ENCODE data around the gene CMTM5. TPM values are rescaled to one million over a fixed set of nuclear protein-coding genes. Genes with fewer than 3 reads are reported as not detected.
"Not testable (repeated sequence)": the region's sequence is repeated elsewhere in the genome, so short reads cannot be mapped to it uniquely, and the experiment has no call there.

Gene CMTM5
- total RNA-seq, 1 experiment from 2014 or later: 0.24 TPM

GRCh38 chr14:23415821-23416778 lies 39.3 kb downstream of the CMTM5 start:
- no peak overlapping the region for H3K27ac Mint-ChIP-seq

DNA sequence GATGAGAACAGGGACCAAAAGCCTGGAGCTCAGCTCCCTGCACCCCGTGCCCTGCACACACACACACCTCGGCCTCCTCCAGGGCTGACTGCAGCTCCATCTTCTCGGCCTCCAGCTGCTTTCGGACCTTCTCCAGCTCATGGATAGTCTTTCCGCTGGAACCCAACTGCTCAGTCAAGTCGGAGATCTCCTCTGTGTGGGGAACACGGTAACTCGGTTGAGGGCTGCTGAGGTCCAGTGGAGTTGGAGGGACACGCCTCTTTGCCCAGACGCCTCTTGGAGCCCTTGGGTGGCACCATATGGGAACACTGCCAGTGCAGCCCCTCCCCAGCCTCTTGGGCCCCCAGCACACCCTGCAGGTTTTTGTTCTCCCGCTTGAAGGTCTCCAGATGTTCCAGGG lies 40.0 kb downstream of the CMTM5 start:
- POLR2A ChIA-PET: no interaction called here
- H3K27me3 Mint-ChIP-seq (ENCODE audit: low read depth): peaks cover 17% of the 10 kb centered on the region

More at GRCh38 chr14:23415821-23416778, 39.3 kb downstream of the CMTM5 start:
- Mint-ChIP-seq H3K4me1 (no peaks in the 10 kb centered on the region), H3K4me3 (no peak overlapping the region), H3K27me3 (ENCODE audit: low read depth) (peaks cover 17% of the 10 kb centered on the region), H3K9me3 (no peaks in the 10 kb centered on the region), H3K36me3 (no peaks in the 10 kb centered on the region)
- ATAC-seq (no peak), DNase-seq (ENCODE audit: low spot score) (no peak)
- ChIA-PET POLR2A (no interaction called here), CTCF (interaction anchor here (1.2 to 3.2 kb wide), 2 partner anchors 36 to 41 kb away, joined by 3 to 9 read pairs; no protein-coding TSS in a partner anchor)
- TF ChIP-seq KAT7 (CRISPR knock-in tag; IDR thresholded peaks at IDR 0.05; ENCODE audit: borderline replicate concordance): no peak
- TF ChIP-seq ELF4 (CRISPR knock-in tag; IDR thresholded peaks at IDR 0.05; ENCODE audit: low read depth): no peak
- no peak for TF ChIP-seq GTF2I (CRISPR knock-in tag; conservative IDR thresholded peaks at IDR 0.05)
- no peak for TF ChIP-seq CDX4 (CRISPR knock-in tag; IDR thresholded peaks at IDR 0.05; ENCODE audit: borderline replicate concordance)
- no peak for TF ChIP-seq OVOL2 (CRISPR knock-in tag; IDR thresholded peaks at IDR 0.05; ENCODE audit: borderline replicate concordance)
- TF ChIP-seq, protein P1, sequence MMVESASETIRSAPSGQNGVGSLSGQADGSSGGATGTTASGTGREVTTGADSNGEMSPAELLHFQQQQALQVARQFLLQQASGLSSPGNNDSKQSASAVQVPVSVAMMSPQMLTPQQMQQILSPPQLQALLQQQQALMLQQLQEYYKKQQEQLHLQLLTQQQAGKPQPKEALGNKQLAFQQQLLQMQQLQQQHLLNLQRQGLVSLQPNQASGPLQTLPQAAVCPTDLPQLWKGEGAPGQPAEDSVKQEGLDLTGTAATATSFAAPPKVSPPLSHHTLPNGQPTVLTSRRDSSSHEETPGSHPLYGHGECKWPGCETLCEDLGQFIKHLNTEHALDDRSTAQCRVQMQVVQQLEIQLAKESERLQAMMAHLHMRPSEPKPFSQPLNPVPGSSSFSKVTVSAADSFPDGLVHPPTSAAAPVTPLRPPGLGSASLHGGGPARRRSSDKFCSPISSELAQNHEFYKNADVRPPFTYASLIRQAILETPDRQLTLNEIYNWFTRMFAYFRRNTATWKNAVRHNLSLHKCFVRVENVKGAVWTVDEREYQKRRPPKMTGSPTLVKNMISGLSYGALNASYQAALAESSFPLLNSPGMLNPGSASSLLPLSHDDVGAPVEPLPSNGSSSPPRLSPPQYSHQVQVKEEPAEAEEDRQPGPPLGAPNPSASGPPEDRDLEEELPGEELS (CRISPR knock-in tag; IDR thresholded peaks at IDR 0.05): no peak
- no peak for TF ChIP-seq EMX1 (CRISPR knock-in tag; IDR thresholded peaks at IDR 0.05)

GRCh38 chr14:23417269-23417668 lies 40.4 kb downstream of the CMTM5 start:
- H3K4me1 Mint-ChIP-seq; DNase-seq (ENCODE audit: low spot score); H3K27ac Mint-ChIP-seq; ATAC-seq; H3K9me3 Mint-ChIP-seq; H3K36me3 Mint-ChIP-seq; H3K4me3 Mint-ChIP-seq; POLR2A ChIA-PET: not testable (repeated sequence)
- CTCF ChIA-PET: interaction anchor here (0.9 to 3.2 kb wide), 2 partner anchors 37 to 123 kb away, joined by 3 to 9 read pairs; no protein-coding TSS in a partner anchor
- peaks cover 17% of the 10 kb centered on the region for H3K27me3 Mint-ChIP-seq (ENCODE audit: low read depth)

More for the DNA sequence above, 40.0 kb downstream of the CMTM5 start:
- Mint-ChIP-seq H3K27ac (no peak overlapping the region), H3K9me3 (no peaks in the 10 kb centered on the region), H3K4me1 (no peaks in the 10 kb centered on the region), H3K4me3 (no peak overlapping the region), H3K36me3 (no peaks in the 10 kb centered on the region)
- TF ChIP-seq, protein P2, sequence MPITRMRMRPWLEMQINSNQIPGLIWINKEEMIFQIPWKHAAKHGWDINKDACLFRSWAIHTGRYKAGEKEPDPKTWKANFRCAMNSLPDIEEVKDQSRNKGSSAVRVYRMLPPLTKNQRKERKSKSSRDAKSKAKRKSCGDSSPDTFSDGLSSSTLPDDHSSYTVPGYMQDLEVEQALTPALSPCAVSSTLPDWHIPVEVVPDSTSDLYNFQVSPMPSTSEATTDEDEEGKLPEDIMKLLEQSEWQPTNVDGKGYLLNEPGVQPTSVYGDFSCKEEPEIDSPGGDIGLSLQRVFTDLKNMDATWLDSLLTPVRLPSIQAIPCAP (CRISPR knock-in tag; IDR thresholded peaks at IDR 0.05): no peak
- TF ChIP-seq JUN (CRISPR knock-in tag; IDR thresholded peaks at IDR 0.05): no peak
- no peak for ATAC-seq
- CTCF ChIA-PET: interaction anchor here (3.2 kb wide), 1 partner anchor 37 kb away, joined by 9 read pairs; no protein-coding TSS in a partner anchor
- no peak for DNase-seq (ENCODE audit: low spot score)

GRCh38 chr14:23418021-23418420 lies 41.2 kb downstream of the CMTM5 start:
- Mint-ChIP-seq H3K4me3 (no peak overlapping the region), H3K4me1 (no peaks in the 10 kb centered on the region), H3K27me3 (ENCODE audit: low read depth) (peaks cover 17% of the 10 kb centered on the region)

DNA sequence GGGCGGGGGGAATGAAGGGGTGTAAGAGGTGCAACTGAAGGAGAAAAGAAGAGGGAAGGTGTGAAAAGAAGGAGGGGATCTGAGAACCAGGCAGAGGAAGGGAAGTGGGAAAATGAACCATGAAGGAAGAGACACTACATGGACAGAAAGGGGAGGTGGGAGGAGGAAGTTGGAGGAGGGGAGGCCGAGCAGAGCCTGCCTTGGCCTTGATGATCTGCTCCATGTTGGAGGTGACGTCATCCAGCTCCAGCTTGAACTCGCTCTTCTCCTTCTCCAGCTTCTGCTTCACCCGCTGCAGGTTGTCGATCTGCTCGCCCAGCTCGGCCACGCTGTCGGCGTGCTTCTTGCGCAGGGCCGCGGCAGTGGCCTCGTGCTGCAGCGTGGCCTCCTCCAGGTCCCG lies 42.8 kb downstream of the CMTM5 start:
- H3K4me3 Mint-ChIP-seq; H3K27ac Mint-ChIP-seq; H3K9me3 Mint-ChIP-seq; DNase-seq (ENCODE audit: low spot score); ATAC-seq; POLR2A ChIA-PET; H3K36me3 Mint-ChIP-seq; H3K4me1 Mint-ChIP-seq: not testable (repeated sequence)
- peaks cover 27% of the 10 kb centered on the region for H3K27me3 Mint-ChIP-seq (ENCODE audit: low read depth)
- CTCF ChIA-PET: interaction anchor here (2.6 kb wide), 1 partner anchor 40 kb away, joined by 10 read pairs; no protein-coding TSS in a partner anchor

More at GRCh38 chr14:23418021-23418420, 41.2 kb downstream of the CMTM5 start:
- POLR2A ChIA-PET: no interaction called here
- H3K27ac Mint-ChIP-seq: no peak overlapping the region
- no peak for DNase-seq (ENCODE audit: low spot score)
- CTCF ChIA-PET: interaction anchor here (0.6 to 3.2 kb wide), 4 partner anchors 16 to 123 kb away, joined by 3 to 9 read pairs (median 4); no protein-coding TSS in a partner anchor
- no peaks in the 10 kb centered on the region for H3K9me3 Mint-ChIP-seq
- H3K36me3 Mint-ChIP-seq: no peaks in the 10 kb centered on the region
- no peak for ATAC-seq
- TF ChIP-seq TP53 (CRISPR knock-in tag; IDR thresholded peaks at IDR 0.05) (no peak), ZMAT4 (CRISPR knock-in tag; IDR thresholded peaks at IDR 0.05) (no peak)

Measured in WTC11 (cell line).